Lower leg skin (tissue), 3 donors: ENCODE data around the gene ZBTB20.

ENCODE experiments used
- POLR2A ChIP-seq, 2 donors: fragments of 450-650 bp; IDR thresholded peaks; one replicate each; pipeline ENCODE4 v1.6.1; 2016 to 2017; ENCODE audit warnings: antibody characterized with exemption in 2 of 2, mild to moderate bottlenecking in 1 of 2, moderate library complexity in 1 of 2
- TF ChIP-seq, protein P1 (sequence below), 3 donors: fragments of 450-650 bp; IDR thresholded peaks; one replicate each; pipeline ENCODE4 v1.5.1; 2016; ENCODE audit warnings: antibody characterized with exemption in 3 of 3, mild to moderate bottlenecking in 3 of 3, moderate library complexity in 2 of 3

DNA sequence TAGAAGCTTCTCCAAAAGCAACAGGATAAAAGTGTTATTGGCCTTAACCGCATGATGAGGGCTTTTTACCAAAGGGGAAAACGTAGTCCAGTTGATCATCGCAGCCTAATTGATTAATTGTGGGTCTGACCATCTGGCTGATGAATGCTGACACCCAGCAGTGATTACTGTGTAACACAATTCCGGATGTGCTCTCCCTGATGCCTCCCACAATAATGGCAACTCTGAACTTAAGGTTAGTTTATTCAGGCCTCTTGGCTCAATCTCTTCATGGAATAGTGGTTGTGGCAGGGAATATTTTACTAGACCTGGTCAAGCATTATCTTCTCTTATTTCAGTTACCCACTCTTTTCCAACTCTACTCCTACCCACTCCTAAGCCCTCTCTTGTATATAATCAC, 520.3 kb downstream of the ZBTB20 start:
- TF ChIP-seq POLR2A (IDR thresholded peaks at IDR 0.05), result no peak
- TF ChIP-seq, protein P1, sequence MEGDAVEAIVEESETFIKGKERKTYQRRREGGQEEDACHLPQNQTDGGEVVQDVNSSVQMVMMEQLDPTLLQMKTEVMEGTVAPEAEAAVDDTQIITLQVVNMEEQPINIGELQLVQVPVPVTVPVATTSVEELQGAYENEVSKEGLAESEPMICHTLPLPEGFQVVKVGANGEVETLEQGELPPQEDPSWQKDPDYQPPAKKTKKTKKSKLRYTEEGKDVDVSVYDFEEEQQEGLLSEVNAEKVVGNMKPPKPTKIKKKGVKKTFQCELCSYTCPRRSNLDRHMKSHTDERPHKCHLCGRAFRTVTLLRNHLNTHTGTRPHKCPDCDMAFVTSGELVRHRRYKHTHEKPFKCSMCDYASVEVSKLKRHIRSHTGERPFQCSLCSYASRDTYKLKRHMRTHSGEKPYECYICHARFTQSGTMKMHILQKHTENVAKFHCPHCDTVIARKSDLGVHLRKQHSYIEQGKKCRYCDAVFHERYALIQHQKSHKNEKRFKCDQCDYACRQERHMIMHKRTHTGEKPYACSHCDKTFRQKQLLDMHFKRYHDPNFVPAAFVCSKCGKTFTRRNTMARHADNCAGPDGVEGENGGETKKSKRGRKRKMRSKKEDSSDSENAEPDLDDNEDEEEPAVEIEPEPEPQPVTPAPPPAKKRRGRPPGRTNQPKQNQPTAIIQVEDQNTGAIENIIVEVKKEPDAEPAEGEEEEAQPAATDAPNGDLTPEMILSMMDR (IDR thresholded peaks at IDR 0.05), result no peak
